Measurements from ENCODE around the gene SMAD5.

SMAD5 gene

DNA sequence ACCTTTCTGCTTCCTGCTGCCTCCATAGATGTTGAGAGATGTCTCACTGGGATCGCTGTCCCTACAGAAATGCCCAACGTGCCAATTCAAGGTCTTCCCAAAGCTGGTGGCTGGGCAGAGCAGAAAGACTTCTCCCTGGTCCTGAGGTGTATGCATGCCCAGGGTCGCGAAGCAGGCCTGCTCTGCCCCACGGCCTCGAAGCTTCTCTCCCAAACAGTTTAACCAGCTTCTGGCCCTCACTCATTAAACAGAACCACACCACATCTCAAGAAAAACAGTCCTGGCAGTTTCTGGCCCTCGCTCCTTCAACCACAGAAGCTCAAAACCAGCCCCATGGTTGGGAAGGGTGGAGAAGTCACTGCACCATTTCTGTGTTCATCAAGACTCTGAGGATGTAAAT, 75.0 kb downstream of the SMAD5 start:
- TF ChIP-seq, protein P1, sequence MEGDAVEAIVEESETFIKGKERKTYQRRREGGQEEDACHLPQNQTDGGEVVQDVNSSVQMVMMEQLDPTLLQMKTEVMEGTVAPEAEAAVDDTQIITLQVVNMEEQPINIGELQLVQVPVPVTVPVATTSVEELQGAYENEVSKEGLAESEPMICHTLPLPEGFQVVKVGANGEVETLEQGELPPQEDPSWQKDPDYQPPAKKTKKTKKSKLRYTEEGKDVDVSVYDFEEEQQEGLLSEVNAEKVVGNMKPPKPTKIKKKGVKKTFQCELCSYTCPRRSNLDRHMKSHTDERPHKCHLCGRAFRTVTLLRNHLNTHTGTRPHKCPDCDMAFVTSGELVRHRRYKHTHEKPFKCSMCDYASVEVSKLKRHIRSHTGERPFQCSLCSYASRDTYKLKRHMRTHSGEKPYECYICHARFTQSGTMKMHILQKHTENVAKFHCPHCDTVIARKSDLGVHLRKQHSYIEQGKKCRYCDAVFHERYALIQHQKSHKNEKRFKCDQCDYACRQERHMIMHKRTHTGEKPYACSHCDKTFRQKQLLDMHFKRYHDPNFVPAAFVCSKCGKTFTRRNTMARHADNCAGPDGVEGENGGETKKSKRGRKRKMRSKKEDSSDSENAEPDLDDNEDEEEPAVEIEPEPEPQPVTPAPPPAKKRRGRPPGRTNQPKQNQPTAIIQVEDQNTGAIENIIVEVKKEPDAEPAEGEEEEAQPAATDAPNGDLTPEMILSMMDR (IDR thresholded peaks at IDR 0.05) = no peak

DNA sequence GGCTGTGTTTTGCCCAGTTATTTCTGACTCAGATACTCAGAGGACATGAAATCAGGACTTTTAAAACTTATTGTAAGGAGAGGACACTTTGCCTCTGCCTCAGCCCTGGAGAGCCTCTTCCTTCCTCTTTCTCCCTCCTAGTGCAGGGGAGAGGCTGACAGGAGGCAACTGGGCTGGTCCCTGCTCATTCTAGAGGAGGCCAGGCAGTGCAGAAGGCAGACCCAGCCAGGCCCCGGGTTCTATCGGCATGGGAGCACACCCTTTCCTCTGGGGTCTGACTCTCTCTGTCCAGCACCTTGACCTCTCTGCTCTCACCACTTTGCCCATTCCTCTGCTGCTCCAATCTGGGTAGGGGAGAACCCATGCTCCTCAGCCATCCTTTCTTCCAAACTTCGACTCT, 76.3 kb downstream of the SMAD5 start:
- TF ChIP-seq, protein P1 (IDR thresholded peaks at IDR 0.05) = no peak

DNA sequence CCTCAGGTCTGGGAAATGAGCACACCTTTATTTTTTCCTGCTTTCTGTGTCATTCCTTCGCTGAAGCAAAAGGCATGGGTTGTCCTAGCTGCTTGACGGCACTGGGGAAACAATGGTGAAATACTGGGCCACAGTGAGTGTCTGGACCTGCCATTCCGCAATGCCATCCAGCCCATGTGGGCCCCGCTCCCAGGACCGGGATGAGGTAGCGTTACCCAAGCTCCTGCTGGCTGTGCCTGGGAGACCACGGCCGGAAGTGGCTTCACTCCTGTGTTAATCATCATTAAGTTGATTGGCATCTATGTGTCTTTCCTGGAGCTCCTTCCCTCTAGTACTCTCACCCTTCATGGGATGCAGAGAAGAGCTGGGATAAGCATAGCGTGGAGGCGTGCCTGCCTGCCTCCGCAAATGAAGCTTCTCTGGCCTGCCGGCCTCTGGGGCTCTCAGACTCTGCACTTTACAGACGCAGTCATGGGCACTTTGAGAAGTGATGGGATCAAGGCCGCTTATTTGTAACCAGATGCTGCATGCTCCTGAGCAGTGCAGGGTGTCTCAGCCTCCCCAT, 76.8 kb downstream of the SMAD5 start:
- TF ChIP-seq, protein P1 (IDR thresholded peaks at IDR 0.05) = no peak

DNA sequence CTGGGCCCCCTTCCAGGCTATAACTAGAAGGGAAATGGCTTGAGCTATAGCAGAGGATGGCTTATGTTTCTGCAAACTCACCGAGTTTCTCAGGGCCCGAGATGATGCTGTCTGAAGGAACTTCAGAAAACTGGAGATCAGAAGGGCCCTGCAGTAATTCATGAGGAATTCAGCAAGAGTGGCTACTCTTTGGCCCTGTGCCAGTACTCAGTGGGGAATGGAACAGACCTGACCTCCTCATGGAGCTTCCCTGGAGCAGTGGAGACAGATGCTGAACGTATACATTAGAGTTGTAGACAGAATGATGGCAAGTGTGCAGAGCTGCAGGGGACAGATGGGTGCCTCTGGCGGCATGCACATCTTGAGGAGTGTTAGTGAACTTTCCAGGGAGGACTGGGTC, 77.6 kb downstream of the SMAD5 start:
- TF ChIP-seq, protein P1 (IDR thresholded peaks at IDR 0.05) = no peak

DNA sequence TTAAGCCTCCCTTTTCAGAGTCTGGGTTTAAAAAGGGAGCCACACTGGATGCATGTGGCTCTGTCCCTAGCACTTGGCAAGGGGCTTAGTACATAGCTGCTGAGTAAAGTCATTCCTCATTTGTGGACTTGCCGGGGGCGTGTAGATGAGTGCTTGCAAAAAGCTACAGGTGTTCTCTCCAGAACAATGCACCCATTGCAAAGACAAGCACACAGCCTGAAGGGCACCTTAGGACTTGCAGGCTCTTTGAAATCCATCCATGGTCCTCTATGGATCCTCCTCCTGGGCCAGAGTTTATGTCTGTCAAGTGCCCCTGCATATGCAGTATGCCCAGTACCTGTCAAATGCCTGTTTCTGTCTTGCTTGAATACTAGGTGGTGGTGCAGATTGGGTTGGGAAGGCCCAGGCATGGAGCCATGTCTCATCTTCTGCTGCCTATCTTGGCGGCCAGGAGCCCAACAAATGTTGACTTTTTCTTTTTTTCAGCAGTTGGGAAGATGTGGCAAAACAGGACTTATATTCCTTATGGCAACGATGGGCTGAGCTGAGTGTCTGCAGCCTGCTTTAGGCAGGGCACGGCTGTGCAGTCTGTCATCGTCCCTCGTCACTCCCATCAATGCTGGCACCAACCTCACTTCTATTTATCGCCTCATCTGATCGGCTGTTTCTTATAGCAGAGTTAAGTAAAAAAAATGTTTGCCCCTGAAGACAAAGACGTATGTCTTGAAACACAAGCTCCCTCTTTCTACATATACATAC, 78.8 kb downstream of the SMAD5 start:
- TF ChIP-seq, protein P1 (IDR thresholded peaks at IDR 0.05) = no peak

DNA sequence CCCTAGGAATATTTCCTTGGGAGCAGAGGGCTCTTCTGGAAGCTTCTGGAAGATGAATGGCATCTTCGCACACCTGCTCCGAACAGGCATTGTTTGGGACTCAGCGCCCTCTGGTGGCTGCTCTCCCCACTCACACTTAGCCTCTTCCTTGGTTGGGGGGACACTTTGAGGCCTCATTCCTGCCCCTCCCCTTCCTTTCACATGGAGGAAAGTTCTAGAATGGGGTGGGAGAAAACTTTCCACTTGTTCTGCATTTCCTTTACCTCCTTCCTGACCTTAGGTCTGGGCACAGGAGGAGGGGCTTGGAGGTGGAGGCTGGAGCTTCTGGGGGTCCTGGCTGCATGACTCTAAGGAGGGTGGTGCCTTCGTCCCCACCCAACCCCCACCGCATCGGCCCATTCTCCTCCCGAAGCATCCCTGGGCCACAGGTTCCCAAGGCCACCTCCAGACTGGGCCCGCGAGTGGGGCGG, 79.6 kb downstream of the SMAD5 start:
- TF ChIP-seq, protein P1 (IDR thresholded peaks at IDR 0.05) = peak; percentile 95

DNA sequence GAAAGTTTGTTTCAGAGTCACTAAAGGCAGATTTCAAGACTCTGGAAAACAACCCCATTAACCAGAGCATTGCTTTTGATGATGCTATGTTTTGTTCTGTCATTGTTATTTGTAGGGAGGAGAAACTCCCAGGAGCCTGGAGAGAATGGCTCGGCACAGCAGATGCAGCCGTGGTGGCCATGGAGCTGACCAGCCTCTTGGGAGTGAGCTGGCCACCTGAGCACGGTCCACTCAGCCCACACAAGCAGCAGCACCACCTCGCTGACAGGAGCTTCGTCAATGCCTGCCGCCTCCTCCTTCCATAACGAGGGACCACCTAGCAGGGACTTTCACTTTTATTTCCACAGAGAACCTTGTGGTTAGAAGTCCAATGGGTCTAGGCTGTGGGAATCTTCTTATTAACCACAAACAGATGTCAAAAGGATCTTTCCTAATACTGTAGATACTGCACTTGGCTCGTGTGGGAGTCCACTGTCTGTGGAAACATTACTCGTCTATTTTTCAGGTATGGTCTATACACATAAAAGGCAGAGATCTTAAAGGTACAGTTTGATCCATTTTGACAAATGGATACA, 81.4 kb downstream of the SMAD5 start:
- TF ChIP-seq, protein P1 (IDR thresholded peaks at IDR 0.05) = no peak

All from LNCAP (cell line).